Measurements from ENCODE around the gene PPP6R3.
"Not testable (repeated sequence)": the region's sequence is repeated elsewhere in the genome, so short reads cannot be mapped to it uniquely, and the experiment has no call there.

Gene PPP6R3

GRCh38 chr11:68525336-68525735 is 64.8 kb downstream of the PPP6R3 start:
- no peak for DNase-seq (ENCODE audit: low spot score)

GRCh38 chr11:68525930-68526329 is 65.4 kb downstream of the PPP6R3 start:
- DNase-seq (ENCODE audit: low spot score), result no peak

DNA sequence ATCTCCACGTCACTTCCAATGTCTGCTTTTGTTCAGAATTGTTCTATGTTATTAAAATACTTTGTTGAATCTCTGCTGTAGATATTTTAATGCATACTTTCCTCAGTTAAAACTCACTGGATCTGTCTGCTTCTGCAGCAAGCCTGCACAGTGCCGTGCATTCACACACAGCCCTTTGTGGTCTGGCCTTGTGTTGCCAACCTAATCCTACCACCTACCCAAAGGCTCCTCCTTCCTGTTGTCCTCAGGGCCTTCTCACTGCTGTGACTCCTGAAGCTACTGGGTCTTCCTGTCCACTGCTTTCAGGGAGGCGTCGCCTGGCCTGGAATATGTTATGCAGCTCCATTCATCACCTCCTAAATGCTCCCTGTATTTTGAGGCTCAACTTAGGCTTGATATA is 67.0 kb downstream of the PPP6R3 start:
- DNase-seq (ENCODE audit: low spot score), result no peak

DNA sequence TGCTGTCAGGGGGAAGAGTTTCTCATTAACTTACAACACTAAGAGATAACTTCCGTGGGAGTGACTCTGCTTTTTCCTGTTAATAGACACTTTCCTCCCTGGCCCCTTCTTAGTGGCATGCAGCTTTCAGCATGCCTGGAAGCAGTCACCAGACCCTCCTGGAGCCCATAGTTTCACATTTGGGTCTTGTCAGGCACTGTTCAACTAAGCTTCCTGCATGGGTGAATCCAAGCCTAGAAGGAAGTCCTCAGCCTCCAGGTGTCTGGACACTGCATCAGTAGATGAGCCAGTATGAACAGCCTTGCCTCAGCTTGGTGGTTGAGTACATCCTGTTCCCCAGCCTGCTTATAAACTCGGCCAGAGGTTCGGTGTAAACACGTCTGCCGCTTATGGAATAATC is 68.1 kb downstream of the PPP6R3 start:
- no peak for DNase-seq (ENCODE audit: low spot score)

DNA sequence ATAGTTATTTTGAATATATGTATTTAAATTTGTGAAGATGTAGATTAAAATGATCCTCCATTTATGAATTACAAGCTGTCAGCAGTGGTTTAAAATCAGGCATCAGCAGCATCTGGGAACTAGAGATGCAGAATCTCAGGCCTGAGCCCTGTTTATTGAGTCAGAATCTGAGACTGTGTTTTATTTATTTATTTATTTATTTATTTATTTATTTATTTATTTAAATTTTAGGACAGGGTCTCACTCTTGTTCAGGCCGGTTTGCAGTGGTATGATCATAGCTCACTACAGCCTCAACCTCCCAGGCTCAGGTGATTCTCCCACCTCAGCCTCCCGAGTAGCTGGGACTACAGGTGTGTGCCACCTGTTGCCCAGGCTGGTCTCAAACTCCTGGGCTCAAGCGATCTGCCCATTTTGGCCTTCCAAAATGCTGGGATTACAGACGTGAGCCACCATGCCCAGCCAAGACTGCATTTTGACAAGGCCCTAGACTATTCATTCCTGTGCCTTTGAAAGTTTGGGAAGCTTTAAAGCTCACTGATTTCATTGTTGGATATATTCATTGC is 70.7 kb downstream of the PPP6R3 start:
- DNase-seq (ENCODE audit: low spot score), result no peak

DNA sequence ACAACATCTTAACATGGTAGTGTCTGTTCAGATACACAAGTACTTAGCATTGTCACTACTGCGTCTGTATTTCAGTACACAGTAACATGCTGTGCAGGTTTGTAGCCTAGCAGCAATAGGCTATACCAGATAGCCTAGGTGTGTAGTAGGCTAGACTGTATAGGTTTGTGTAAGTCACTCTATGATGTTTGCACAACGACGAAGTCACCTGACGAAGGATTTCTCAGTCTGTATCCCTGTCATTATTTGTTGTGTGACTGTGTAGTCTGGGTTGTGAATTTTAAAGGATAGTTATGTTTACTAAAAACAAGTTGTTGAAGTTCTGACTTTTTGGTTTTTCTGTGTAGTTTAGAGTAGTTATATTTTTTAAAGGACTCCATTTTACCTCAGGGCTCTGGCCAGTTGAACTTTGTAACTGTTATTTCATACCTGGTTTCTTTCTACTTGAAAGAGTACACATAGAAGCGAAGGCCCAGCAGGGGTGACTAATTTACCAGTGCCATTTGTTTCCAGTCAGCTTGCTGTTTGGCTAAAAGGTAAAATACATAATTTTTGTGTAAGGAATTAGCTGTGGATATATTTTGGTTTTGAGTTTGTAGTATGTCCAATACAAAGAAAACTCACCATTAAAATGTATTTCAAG is 72.3 kb downstream of the PPP6R3 start:
- DNase-seq (ENCODE audit: low spot score), result no peak

GRCh38 chr11:68533945-68534344 is 73.4 kb downstream of the PPP6R3 start:
- no peak for DNase-seq (ENCODE audit: low spot score)

DNA sequence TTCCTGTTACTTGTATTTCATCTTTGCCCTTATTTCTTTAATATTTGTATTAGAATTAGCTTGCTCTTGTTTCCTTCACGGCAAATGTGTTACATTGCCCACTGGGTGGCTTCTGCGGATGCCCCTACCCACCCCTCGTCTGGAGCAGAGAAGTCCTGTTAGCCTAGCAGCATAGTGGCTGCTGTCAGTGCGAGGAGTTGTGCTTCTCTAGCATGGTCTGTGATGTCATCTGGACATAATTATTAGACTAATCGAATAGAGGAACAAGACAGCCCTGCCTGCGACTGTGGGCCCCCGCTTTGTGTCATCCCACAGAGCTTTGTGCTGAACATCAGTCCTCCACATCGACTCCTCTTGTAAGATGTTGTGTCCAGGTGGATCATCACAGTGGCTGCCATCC is 74.5 kb downstream of the PPP6R3 start:
- DNase-seq (ENCODE audit: low spot score), result no peak

DNA sequence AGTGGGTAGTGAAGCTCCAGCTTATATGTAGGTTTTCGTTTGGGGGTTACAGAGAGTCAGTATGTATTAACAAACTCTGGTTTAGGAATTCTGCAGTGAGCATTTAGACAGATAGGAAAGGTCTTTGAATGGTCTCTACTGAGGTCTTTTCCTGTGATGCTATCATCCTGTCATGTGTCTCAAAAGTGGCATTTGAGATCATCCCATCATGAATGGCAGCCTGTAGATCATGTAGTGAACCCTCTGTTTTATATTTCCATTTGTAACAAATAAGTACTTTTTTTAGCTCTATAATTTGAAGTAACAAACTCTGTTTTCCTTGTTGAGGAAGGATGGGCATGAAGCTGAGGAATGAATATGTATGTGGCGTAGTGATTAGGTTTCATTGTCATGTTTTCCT is 76.2 kb downstream of the PPP6R3 start:
- DNase-seq (ENCODE audit: low spot score), result no peak

- no peak for DNase-seq (ENCODE audit: low spot score)
These were observed 77.5 kb downstream of the PPP6R3 start for GRCh38 chr11:68538025-68538424.

DNA sequence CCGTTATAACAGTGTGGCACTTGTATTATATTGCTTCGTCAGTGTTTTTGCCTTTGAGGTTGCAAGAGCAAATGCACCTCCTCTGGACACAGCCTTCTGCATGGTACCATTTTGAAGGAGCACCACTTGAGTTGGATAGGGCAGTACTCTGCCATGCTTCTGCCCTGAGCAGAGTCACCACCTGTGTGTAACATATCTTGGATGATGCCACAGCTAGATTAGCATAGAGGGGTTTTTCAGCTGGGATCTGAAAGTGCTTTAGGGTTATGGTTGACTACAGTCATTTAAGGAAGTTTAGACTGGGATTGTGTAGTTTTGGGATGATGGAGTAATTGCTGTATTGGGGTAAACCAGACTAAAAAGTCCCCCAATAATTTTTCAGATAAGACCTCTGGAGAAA is 78.8 kb downstream of the PPP6R3 start:
- no peak for DNase-seq (ENCODE audit: low spot score)

GRCh38 chr11:68540504-68540903 is 80.0 kb downstream of the PPP6R3 start:
- DNase-seq (ENCODE audit: low spot score), result not testable (repeated sequence)

DNA sequence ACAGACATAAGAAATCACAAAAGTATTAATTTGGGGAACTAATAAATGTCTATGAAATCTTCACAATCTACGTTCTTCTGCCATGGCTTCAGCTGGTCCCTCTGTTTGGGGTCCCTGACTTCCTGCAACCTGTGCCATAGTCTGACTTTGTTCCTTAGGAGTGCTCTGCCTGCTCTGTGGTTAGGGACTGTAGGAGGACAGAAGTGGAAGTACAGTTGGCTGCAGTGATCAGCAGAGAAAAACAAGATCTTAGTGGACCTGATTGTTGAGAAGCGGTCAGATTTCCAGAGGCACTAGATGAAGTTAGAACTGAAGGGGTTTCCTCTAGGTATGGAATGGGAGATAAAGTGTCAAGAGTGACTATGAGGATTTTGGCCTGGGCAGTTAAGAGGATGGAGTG is 80.6 kb downstream of the PPP6R3 start:
- DNase-seq (ENCODE audit: low spot score), result no peak

DNA sequence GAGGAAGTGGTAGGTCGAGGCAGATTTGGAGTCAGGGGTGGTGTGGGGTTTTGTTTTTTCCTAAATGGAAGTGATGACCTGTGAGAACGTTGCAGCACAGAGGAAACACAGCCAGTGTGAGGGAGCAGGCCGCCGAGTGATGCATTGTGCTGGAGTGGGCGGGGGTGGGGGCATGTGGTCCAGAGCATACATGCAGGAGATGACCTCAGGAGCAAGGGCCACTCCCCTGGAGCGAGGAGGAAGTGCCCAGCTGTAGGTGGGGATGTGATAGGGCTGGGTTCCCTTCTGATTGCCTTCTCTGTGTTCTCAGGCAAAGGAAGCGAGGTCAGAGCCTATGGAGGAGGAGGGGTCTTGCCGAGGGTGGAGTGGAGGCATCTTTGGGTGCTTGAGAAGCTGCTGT is 81.4 kb downstream of the PPP6R3 start:
- DNase-seq (ENCODE audit: low spot score), result no peak

- no peak for DNase-seq (ENCODE audit: low spot score)
These were observed 82.1 kb downstream of the PPP6R3 start for GRCh38 chr11:68542617-68543016.

- DNase-seq (ENCODE audit: low spot score), result no peak
These were observed 83.0 kb downstream of the PPP6R3 start for GRCh38 chr11:68543594-68543993.

- DNase-seq (ENCODE audit: low spot score), result no peak
These were observed 84.8 kb downstream of the PPP6R3 start for GRCh38 chr11:68545347-68545746.

GRCh38 chr11:68545796-68546195 is 85.2 kb downstream of the PPP6R3 start:
- DNase-seq (ENCODE audit: low spot score), result no peak

GRCh38 chr11:68546555-68546954 is 86.0 kb downstream of the PPP6R3 start:
- DNase-seq (ENCODE audit: low spot score), result no peak

DNA sequence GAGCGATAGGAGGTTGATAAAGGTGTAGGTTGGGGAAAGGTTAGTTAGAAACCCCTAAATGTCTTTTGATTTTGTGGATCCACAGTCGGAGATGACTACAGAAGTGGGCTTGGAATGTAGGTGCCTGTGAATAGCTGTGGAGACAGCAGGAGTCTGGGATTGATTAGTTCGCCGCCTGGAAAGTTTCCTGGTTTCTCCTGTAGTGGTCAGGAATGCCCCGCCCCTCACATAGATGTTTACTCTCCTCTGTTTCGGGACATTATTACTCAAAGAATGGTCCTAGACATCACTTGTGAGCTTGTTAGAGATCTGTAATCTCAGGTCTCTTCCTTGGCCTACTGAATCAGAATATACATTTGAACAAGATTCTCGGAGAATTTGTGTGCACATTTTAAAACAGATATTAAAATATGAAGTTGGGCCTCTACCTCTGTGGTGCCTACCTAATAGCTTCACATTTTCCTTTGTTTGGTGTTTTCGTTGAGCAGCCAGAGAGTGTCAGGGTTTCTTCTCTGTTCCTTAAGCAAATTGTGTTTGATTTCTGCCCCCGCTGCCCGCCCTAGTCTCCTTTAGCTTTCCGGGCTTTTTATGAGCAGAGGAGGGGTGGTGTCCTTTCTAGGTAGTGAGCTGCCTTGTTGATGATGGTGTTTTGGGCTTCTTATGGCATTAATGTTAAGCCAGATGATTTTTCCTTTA is 89.4 kb downstream of the PPP6R3 start:
- DNase-seq (ENCODE audit: low spot score), result no peak

GRCh38 chr11:68550485-68550817 is 89.9 kb downstream of the PPP6R3 start:
- no peak for DNase-seq (ENCODE audit: low spot score)

DNA sequence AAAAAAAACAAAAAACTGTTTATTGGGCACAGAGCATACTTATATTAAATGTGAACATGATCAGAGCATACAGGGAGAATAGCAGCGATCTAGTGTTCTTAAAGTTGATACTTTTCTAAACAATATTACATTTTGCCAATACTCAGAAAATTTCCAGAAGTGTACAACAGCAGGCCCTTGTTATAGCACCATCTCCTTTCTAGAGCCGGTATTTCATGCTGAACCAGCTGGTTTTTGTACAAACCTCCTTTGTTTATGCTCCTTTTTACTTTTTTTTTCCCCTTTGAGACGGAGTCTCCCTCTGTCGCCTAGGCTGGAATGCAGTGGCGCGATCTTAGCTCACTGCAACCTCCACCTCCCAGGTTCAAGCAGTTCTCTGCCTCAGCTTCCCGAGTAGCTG is 90.7 kb downstream of the PPP6R3 start:
- DNase-seq (ENCODE audit: low spot score), result no peak

GRCh38 chr11:68551777-68552176 is 91.2 kb downstream of the PPP6R3 start:
- no peak for DNase-seq (ENCODE audit: low spot score)

GRCh38 chr11:68552542-68552941 is 92.0 kb downstream of the PPP6R3 start:
- no peak for DNase-seq (ENCODE audit: low spot score)

Data from SW480 (cell line).